Neuronal stem cell (in vitro differentiated cells): ENCODE results near the gene KCNK5.

Experiments
- DNase-seq: peaks from one replicate; pipeline ENCODE4 v3.0.0-alpha.2; 2013; ENCODE audit warnings: low spot score
- H2AFZ ChIP-seq: one replicate; pipeline ENCODE4 v1.6.1; 2013; ENCODE audit warnings: mild to moderate bottlenecking, low read length, inconsistent platforms
- H2AK5ac ChIP-seq: 2 replicates; pipeline ENCODE4 v1.6.1; 2013; ENCODE audit warnings: low read depth, mild to moderate bottlenecking, inconsistent platforms, low read length, moderate library complexity, mixed read lengths
- H2BK120ac ChIP-seq: 2 replicates; pipeline ENCODE4 v1.6.1; 2013; ENCODE audit warnings: low read depth, mild to moderate bottlenecking, inconsistent platforms, low read length, moderate library complexity, mixed read lengths
- H2BK12ac ChIP-seq: one replicate; pipeline ENCODE4 v1.6.1; 2013; ENCODE audit warnings: low read length, inconsistent platforms
- H2BK15ac ChIP-seq: 2 replicates; pipeline ENCODE4 v1.6.1; 2013; ENCODE audit warnings: mild to moderate bottlenecking, low read length, inconsistent platforms, mixed read lengths
- H2BK5ac ChIP-seq: one replicate; pipeline ENCODE4 v1.6.1; 2013; ENCODE audit warnings: inconsistent platforms, mild to moderate bottlenecking, low read length, moderate library complexity
- H3K14ac ChIP-seq: one replicate; pipeline ENCODE4 v1.6.1; 2013; ENCODE audit warnings: low read length, inconsistent platforms
- H3K18ac ChIP-seq: 2 replicates; pipeline ENCODE4 v1.6.1; 2013; ENCODE audit warnings: low read length, inconsistent platforms
- H3K23ac ChIP-seq: 2 replicates; pipeline ENCODE4 v1.6.1; 2013; ENCODE audit warnings: low read depth, mild to moderate bottlenecking, mixed read lengths, low read length, inconsistent platforms; ENCODE audit not compliant: poor library complexity
- H3K27ac ChIP-seq: replicated peaks from 3 replicates; pipeline ENCODE4 v1.5.1; 2013; ENCODE audit warnings: low read length, inconsistent platforms
- H3K27me3 ChIP-seq, 3 experiments: 2 replicates each; pipeline ENCODE4 v1.6.1; 2013; ENCODE audit warnings: low read length in 3 of 3, mild to moderate bottlenecking in 2 of 3, inconsistent platforms in 1 of 3, low read depth in 1 of 3, mixed read lengths in 1 of 3, moderate library complexity in 1 of 3; ENCODE audit not compliant: control insufficient read depth in 3 of 3, insufficient read depth in 3 of 3
- H3K36me3 ChIP-seq, 2 donors: replicated peaks in 1 of 2; 2 replicates each; pipeline ENCODE4 v1.6.1; 2013; ENCODE audit warnings: low read length in 2 of 2; ENCODE audit not compliant: control insufficient read depth in 2 of 2, insufficient read depth in 2 of 2
- H3K4ac ChIP-seq: 2 replicates; pipeline ENCODE4 v1.6.1; 2013; ENCODE audit warnings: inconsistent platforms, mild to moderate bottlenecking, low read length, moderate library complexity
- H3K4me1 ChIP-seq, 2 donors: 1 replicate in 1 of 2; 2 replicates in 1 of 2; pipeline ENCODE4 v1.6.1; 2013; ENCODE audit warnings: low read length in 2 of 2, low read depth in 1 of 2; ENCODE audit not compliant: control insufficient read depth in 2 of 2, insufficient read depth in 1 of 2
- H3K4me2 ChIP-seq: one replicate; pipeline ENCODE4 v1.6.1; 2013; ENCODE audit warnings: mild to moderate bottlenecking, low read length, inconsistent platforms; ENCODE audit not compliant: insufficient read depth, poor library complexity, severe bottlenecking
- H3K4me3 ChIP-seq, 2 donors: 2 replicates each; pipeline ENCODE4 v1.5.1; 2013; ENCODE audit warnings: low read length in 2 of 2, mild to moderate bottlenecking in 2 of 2, inconsistent platforms in 1 of 2, moderate library complexity in 1 of 2
- H3K79me1 ChIP-seq: one replicate; pipeline ENCODE4 v1.6.1; 2013; ENCODE audit warnings: low read depth, mild to moderate bottlenecking, inconsistent platforms, low read length, moderate library complexity
- H3K9ac ChIP-seq: one replicate; pipeline ENCODE4 v1.6.1; 2013; ENCODE audit warnings: mild to moderate bottlenecking, low read depth, low read length, inconsistent platforms; ENCODE audit not compliant: poor library complexity
- H3K9me3 ChIP-seq, 2 donors: replicated peaks in 1 of 2; 2 replicates each; pipeline versions ENCODE3 to v1.6.1; 2013; ENCODE audit warnings: low read length in 2 of 2, mild to moderate bottlenecking in 2 of 2, inconsistent platforms in 1 of 2, low read depth in 1 of 2, mixed read lengths in 1 of 2, moderate library complexity in 1 of 2; ENCODE audit not compliant: control insufficient read depth in 2 of 2, insufficient read depth in 1 of 2
- H4K8ac ChIP-seq: one replicate; pipeline ENCODE4 v1.6.1; 2013; ENCODE audit warnings: low read depth, mild to moderate bottlenecking, inconsistent platforms, low read length, moderate library complexity
- H4K91ac ChIP-seq: one replicate; pipeline ENCODE4 v1.6.1; 2013; ENCODE audit warnings: low read length, low read depth, mild to moderate bottlenecking, inconsistent platforms; ENCODE audit not compliant: poor library complexity
- WGBS, 2 donors: extraction: QIAGEN DNeasy Blood & Tissue Kit; methylation state at CpG; one replicate each; pipeline ENCODE4 v1.1.7; 2013; ENCODE audit warnings: missing lambda C conversion rate in 2 of 2, mixed read lengths in 1 of 2; ENCODE audit not compliant: insufficient read length in 2 of 2, insufficient replicate concordance in 1 of 2; ENCODE audit errors: extremely low coverage in 2 of 2; 5-methylcytosine and 5-hydroxymethylcytosine counted together

Gene KCNK5

DNA sequence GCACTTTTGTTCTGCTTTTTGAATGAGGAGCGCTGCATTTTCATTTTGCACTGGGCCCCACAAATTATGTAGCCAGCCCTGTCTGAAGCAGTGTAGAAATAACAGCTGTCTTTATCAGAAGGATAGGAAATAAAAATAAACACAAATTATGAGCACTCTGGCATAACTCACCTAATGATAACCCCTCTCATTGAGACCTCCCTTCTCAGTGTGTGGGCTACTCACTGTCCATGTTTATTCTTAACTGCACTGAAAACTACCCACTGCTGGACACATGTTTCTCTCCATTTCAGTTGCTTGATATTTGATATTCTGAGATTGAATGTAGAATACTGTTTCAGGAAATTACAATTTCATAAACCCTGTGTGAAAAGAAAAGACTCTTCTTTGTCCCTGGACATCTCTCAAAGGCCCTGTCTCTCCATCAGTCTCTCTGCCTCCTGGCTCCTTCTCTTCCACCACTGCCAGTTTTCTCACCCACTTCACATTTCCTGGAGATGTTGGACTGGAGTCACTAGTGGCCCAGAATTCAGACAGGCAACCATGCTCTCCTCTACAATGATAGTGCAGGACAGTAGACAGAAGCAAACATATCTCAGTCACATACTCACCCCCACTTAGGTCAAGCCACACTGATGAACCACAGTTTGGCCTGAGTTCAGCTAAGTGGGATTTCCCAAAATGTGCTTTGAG, 84.6 kb downstream of the KCNK5 start:
- no peak overlapping the region for H3K14ac ChIP-seq
- H3K27ac ChIP-seq, result no peak overlapping the region
- H2AK5ac ChIP-seq, result no peak overlapping the region
- no peaks in the 10 kb centered on the region for H3K79me1 ChIP-seq
- no peak overlapping the region for H2BK15ac ChIP-seq
- H3K18ac ChIP-seq, result no peak overlapping the region
- H2BK120ac ChIP-seq, result no peak overlapping the region
- no CpG with 5 or more reads among the region's 1 CpG for WGBS, 2 donors
- H2AFZ ChIP-seq, result no peak overlapping the region
- H3K9me3 ChIP-seq, result no peaks in the 10 kb centered on the region
- H3K36me3 ChIP-seq, result no peaks in the 10 kb centered on the region
- H3K4me2 ChIP-seq, result no peak overlapping the region
- no peak overlapping the region for H4K91ac ChIP-seq
- no peak overlapping the region for H4K8ac ChIP-seq
- no peak overlapping the region for H2BK12ac ChIP-seq
- no peak overlapping the region for H3K9ac ChIP-seq
- H3K4ac ChIP-seq, result no peak overlapping the region
- no peak overlapping the region for H3K4me3 ChIP-seq
- H3K27me3 ChIP-seq, result peaks cover 0 to 24% (median 2%) of the 10 kb centered on the region in 3 experiments
- no peaks in the 10 kb centered on the region for H3K4me1 ChIP-seq
- DNase-seq, result no peak
- no peak overlapping the region for H2BK5ac ChIP-seq
- no peak overlapping the region for H3K23ac ChIP-seq

DNA sequence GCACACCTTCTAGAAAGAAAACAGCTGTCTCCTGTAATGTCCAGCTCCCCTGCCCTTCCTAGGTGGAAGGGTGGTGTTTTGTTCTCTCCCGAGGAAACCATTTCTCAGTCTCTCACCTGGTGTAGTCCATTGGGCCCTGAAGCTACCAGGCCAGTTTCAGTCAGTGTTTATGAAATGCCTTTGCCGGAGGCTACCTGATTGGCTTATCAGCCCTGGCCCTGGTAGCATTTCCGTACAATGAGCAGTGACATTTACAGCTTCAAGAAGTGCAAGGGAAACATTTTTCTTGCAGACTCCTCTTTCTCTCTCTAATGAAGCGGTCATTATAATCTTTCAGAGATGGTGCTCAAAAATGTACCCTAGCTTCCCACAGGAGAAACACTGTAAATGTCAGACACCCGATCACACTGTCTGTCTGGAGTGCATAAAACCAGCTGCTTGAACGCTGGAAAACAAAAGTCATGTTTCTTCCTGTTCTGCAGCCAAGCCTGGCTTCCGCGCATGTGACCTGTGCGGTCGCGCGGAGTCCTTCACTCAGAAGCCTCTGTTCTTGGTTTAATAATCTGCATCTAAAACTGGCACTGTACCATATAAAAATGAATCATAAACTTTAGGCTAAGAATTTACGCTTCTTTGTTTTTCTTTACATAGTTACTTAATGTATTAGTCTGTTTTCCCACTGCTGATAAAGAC, 85.9 kb downstream of the KCNK5 start:
- Histone ChIP-seq H3K27ac (no peak overlapping the region), H3K79me1 (no peaks in the 10 kb centered on the region), H3K14ac (no peak overlapping the region), H3K4me2 (no peak overlapping the region), H3K27me3 (peaks cover 0 to 21% (median 2%) of the 10 kb centered on the region in 3 experiments), H3K36me3 (no peaks in the 10 kb centered on the region), H2BK5ac (no peak overlapping the region), H3K18ac (no peak overlapping the region), H2AFZ (no peak overlapping the region), H3K4ac (no peak overlapping the region), H3K23ac (no peak overlapping the region), H2BK120ac (no peak overlapping the region), H2BK15ac (no peak overlapping the region), H2AK5ac (no peak overlapping the region), H3K4me3 (no peak overlapping the region), H4K8ac (no peak overlapping the region), H3K9ac (no peak overlapping the region), H3K9me3 (no peaks in the 10 kb centered on the region), H2BK12ac (no peak overlapping the region), H4K91ac (no peak overlapping the region), H3K4me1 (no peaks in the 10 kb centered on the region)
- no CpG with 5 or more reads among the region's 13 CpGs for WGBS, 2 donors
- no peak for DNase-seq

DNA sequence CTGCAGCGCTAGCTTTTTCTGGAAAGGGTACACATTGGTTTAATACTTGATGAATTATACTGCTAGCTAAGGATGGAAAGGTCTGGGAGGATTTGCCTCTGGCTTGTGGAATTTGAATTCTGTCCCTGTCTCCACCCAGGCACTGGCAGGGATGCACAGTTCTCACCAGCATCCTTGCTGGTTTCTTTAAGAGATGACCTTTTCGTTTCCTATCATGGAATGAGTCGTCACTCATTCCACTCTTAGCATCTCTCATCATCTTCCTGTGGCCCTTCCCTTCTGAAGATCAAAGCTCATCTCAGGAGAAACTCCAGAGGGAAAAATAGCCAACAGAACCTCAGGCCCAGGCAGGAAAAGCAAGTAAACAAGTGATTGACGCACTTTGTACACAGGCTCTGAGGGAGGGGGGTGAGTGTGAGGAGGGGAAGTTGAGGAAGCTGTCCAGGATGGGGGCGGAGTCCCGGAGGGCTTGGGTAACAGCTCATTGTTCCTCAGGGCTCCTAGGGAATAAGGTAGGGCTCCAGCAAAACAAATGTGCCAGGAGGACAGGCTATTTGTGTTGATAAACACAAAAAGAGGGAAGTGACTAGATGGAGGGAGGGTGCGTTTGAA, 88.6 kb downstream of the KCNK5 start:
- Histone ChIP-seq H2BK120ac (no peak overlapping the region), H3K9ac (no peak overlapping the region), H2BK5ac (no peak overlapping the region), H3K36me3 (no peaks in the 10 kb centered on the region), H3K27ac (no peak overlapping the region), H3K4me3 (no peak overlapping the region), H3K9me3 (no peaks in the 10 kb centered on the region), H3K4me1 (no peaks in the 10 kb centered on the region), H2BK12ac (no peak overlapping the region), H2BK15ac (no peak overlapping the region), H3K23ac (no peak overlapping the region), H3K4me2 (no peak overlapping the region), H3K79me1 (no peaks in the 10 kb centered on the region), H3K18ac (no peak overlapping the region), H4K91ac (no peak overlapping the region), H4K8ac (no peak overlapping the region), H2AFZ (no peak overlapping the region), H3K4ac (no peak overlapping the region), H3K27me3 (peaks cover 0 to 4% (median 2%) of the 10 kb centered on the region in 3 experiments), H3K14ac (no peak overlapping the region), H2AK5ac (no peak overlapping the region)
- no CpG with 5 or more reads among the region's 7 CpGs for WGBS, 2 donors
- no peak for DNase-seq
